ENCODE results near the gene MCF2L. TPM values are rescaled to one million over a fixed set of nuclear protein-coding genes. Genes with fewer than 3 reads are reported as not detected.

The MCF2L gene
- total RNA-seq, 8 experiments from 2014 or later = 1.2 to 33.9 (median 24.7) TPM

DNA sequence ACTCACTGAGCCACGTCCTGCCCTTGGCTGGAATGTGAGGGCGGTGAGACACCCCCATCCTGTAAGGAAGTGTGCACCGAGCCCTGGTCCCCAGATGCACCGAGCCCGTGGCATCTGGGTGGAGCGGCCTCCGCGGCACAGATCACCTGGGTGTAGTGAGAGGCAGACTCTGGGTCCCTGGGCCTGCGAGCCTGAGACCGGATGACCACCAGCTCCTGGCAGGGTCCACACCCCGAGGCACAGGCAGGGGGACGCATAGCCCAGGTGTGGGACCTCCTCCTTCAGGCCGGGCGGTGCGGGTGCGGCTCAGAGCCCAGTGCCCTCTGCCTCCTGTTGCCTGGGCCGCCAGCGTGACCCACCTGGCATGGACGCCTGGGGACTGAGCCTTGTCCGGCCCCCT, 12.4 kb downstream of the MCF2L start:
- Histone ChIP-seq H3K4me3 (no peak overlapping the region), H3K27ac (no peak overlapping the region), H3K4me1 (replicated peaks in 1 of 2) (peaks cover 0 to 5% of the 10 kb centered on the region in 2 donors)
- in situ Hi-C loops (cut with MboI; ENCODE audit: low pct_unique_long_range_greater_than_20kb in 2 of 9, low sequenced_read_pairs in 9 of 9, unreplicated experiment in 9 of 9) = no loop called here
- WGBS, 10 experiments = 82% methylated on average over 9 of the region's 20 CpGs; no CpG with 5 or more reads in 9 of the 10 experiments
- ATAC-seq (replicated peaks in 6 of 8) = no peak

DNA sequence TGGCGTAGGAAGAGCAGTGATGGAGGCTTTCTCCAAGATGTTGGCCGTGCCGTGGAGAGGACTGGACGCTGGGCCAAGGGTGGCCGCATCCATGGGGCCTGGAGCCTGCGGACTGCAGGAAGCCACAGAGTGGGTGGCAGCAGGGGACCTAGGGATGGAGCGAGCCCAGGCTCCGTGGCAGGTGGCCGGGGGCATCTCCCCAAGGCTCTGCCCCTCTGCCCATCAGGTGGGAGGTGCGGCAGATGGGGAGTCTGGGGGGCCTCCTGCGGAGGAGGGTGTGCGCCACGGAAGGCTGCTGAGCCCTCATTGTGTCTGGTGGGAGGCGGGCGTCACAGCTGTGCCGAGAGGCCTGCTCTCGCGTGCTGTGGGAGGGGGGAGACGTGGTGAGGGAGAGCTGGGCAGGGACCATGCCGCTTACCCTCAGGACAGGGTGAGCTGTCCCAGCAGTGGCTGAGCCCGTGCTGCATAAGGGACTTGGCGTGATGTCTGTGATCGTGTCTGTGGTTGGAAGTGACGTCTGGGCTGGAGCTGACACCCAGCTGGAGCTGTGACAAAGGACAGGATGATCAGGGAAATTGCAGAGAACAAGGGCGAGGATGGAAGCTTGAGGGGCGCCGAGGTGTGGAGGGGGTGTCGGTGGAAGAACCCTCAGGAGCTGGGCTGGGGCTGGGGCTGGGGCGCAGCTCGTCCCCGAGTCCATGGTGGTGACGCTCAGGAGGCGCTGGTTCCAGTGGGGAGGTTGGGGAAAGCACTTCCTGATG, 13.4 kb downstream of the MCF2L start:
- Histone ChIP-seq H3K4me1 (replicated peaks in 1 of 2) (peaks cover 0 to 5% of the 10 kb centered on the region in 2 donors), H3K27ac (no peak overlapping the region), H3K4me3 (no peak overlapping the region)
- WGBS, 10 experiments = 0 to 63% (median 59%) methylated on average over 1 to 13 of the region's 33 CpGs; no CpG with 5 or more reads in 6 of the 10 experiments
- in situ Hi-C loops (cut with MboI; ENCODE audit: low pct_unique_long_range_greater_than_20kb in 2 of 9, low sequenced_read_pairs in 9 of 9, unreplicated experiment in 9 of 9) = no loop called here
- ATAC-seq (replicated peaks in 6 of 8) = peak in 5 of 8 experiments; percentile 43 to 86 (median 71)

DNA sequence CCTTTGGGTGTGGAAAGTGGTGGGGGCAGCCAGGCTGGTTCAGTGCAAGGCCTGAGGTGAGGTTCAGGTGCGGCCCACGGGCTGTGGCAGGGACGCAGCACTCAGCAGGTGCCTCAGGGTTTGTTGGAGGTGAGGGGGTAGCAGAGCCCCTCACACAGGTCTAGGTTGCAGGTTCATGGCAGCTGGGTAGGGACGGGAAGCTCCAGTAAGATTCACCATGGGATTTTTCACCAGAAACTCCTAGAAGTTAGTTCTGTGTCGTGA, 14.0 kb downstream of the MCF2L start:
- no peak for ATAC-seq (replicated peaks in 6 of 8)
- in situ Hi-C loops (cut with MboI; ENCODE audit: low pct_unique_long_range_greater_than_20kb in 2 of 9, low sequenced_read_pairs in 9 of 9, unreplicated experiment in 9 of 9) = no loop called here

DNA sequence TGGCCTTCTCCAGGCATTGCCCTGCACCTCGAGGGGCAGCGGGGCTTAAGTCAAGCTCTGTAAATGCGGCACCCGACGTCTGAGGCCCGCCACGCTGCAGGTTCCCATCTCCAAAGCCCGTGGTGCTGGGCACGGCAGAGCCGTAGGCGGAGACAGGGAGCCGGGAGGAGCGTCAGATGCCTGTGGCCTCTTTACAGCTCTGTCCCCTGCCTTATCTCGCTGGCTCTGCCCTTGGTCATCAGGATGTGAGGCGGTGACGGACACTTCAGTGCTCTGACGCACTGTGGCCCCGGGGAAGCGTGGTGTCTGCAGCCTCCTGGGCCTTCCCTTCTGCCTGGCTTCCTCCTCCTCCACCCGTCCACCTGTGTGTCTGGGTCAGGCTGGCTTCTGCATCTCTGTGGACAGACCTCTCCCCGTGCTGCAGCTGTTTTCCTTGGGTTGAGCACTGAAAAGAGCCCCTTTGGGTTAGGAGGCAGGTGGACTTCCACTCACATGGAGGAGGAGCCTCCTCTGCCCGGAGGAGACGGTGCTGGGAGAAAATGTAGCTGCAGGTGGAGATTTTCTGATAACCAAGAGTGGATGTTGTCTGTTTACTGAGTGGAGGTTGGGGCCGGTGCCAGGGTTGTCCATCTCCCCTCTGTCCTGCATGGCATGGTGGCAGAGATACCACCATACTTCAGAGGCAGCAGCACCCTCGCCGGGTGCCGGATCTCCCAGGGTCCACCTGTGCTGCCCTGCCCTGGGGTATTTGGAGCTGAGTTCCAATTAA, 14.6 kb downstream of the MCF2L start:
- 20 to 83% (median 60%) methylated on average over 1 to 8 of the region's 27 CpGs; no CpG with 5 or more reads in 1 of the 10 experiments for WGBS, 10 experiments
- no peak overlapping the region for H3K27ac ChIP-seq
- peak in 1 of 8 experiments; percentile 31 for ATAC-seq (replicated peaks in 6 of 8)
- H3K4me3 ChIP-seq = no peak overlapping the region
- peaks cover 0 to 5% of the 10 kb centered on the region in 2 donors for H3K4me1 ChIP-seq (replicated peaks in 1 of 2)
- in situ Hi-C loops (cut with MboI; ENCODE audit: low pct_unique_long_range_greater_than_20kb in 2 of 9, low sequenced_read_pairs in 9 of 9, unreplicated experiment in 9 of 9) = no loop called here

More for the DNA sequence above, 14.0 kb downstream of the MCF2L start:
- Histone ChIP-seq H3K4me3 (no peak overlapping the region), H3K27ac (no peak overlapping the region), H3K4me1 (replicated peaks in 1 of 2) (peaks cover 0 to 5% of the 10 kb centered on the region in 2 donors)
- 0 to 94% (median 24%) methylated on average over 1 to 3 of the region's 5 CpGs; no CpG with 5 or more reads in 6 of the 10 experiments for WGBS, 10 experiments

DNA sequence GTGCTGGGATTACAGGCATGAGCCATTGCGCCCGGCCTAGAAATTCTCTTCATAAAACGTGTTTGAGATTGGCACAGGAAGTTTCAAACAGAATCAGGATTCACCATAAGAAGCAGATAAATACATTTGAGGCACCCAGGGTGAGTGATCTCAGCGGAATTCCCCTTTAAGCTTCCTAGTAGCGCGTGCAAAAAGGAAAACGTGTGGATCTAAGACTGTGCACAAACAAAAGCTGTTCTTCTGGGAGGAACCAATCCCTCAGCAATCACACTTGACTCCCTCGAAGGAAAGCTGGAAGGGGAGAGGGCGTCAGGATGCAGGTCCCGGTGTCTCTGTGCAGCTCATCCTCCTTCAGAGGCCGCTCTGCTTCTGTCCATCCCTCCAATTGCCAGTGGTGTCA, 15.5 kb downstream of the MCF2L start:
- no peak overlapping the region for H3K27ac ChIP-seq
- H3K4me1 ChIP-seq (replicated peaks in 1 of 2) = peaks cover 0 to 5% of the 10 kb centered on the region in 2 donors
- 30 to 82% (median 70%) methylated on average over 2 to 5 of the region's 11 CpGs; no CpG with 5 or more reads in 4 of the 10 experiments for WGBS, 10 experiments
- in situ Hi-C loops (cut with MboI; ENCODE audit: low pct_unique_long_range_greater_than_20kb in 2 of 9, low sequenced_read_pairs in 9 of 9, unreplicated experiment in 9 of 9) = no loop called here
- no peak for ATAC-seq (replicated peaks in 6 of 8)
- H3K4me3 ChIP-seq = no peak overlapping the region

DNA sequence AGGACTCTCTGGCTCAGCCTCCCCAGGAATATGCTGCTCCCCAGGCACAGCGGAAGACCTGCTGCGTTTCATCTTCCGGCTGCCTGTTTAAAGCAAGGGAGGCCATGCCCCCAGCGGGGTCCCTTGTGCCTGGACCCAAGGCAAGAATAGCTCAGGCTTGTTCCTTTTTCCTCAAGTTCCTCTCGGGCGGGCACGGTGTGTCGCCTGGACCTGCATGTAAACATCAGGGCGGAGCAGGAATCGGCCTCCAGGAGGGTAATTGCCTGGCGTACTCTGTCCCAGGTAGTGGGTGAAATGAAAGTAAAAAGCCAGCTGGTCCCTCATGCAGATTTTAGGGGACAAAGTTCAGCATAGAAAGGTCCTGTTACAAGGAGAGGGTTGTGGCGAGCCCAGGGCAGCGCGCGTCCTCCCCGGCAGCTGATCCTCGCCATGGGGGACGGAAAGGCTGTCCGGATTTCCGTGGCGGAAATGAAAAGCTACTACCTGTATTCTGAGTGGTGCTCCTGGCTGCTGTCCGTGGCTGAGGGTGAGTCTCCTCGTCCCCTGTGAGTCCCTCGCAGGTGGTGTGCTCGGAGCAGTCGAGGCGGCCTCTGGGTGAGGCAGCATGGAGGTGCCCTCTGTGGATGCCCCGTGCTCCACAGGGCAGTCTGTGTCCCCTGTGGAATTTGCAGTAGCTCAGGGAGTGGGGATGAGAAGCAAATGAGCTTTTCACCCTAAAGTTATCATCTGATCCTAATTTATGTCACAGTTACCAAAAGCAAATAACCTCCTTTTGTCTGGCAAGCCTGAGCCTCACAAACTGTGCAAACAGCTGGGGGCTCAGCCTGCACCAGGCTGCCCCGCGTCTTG, 16.2 kb downstream of the MCF2L start:
- ATAC-seq (replicated peaks in 6 of 8) = peak in 1 of 8 experiments; percentile 38
- no peak overlapping the region for H3K4me3 ChIP-seq
- in situ Hi-C loops (cut with MboI; ENCODE audit: low pct_unique_long_range_greater_than_20kb in 2 of 9, low sequenced_read_pairs in 9 of 9, unreplicated experiment in 9 of 9) = no loop called here
- 35 to 85% (median 58%) methylated on average over 3 to 10 of the region's 30 CpGs; no CpG with 5 or more reads in 5 of the 10 experiments for WGBS, 10 experiments
- peaks cover 0 to 5% of the 10 kb centered on the region in 2 donors for H3K4me1 ChIP-seq (replicated peaks in 1 of 2)
- no peak overlapping the region for H3K27ac ChIP-seq

DNA sequence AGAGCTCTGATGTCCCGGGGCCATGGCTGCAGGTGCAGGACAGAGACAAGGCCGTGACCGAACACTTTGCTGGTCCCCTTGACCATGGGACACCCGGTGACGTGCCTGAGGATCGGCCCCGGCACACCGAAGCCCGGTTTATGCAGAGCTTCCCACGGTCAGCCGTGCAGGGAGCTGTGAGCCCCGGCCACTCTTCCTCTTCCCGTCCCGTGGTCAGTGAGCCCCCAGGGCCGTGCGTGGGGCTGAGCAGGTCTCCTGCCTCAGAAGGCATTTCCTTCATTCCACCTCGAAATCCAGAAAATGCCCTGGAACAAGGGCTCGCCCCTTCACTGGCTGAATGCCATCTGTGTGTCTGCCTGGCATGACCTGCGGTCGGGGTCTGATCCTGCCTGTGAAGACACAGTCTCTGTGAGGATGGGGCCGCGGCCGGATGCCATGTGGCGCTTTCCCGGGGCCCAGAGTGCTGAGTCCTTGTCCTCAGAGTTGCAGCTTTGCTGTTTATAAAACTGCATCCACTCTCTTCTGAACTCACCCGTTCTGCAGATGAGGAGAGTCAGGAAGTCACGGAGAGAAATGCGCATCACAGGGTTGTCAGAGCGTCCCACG, 16.9 kb downstream of the MCF2L start:
- in situ Hi-C loops (cut with MboI; ENCODE audit: low pct_unique_long_range_greater_than_20kb in 2 of 9, low sequenced_read_pairs in 9 of 9, unreplicated experiment in 9 of 9) = no loop called here
- WGBS, 10 experiments = 20 to 100% (median 68%) methylated on average over 1 to 11 of the region's 30 CpGs; no CpG with 5 or more reads in 6 of the 10 experiments
- ATAC-seq (replicated peaks in 6 of 8) = no peak
- Histone ChIP-seq H3K4me1 (replicated peaks in 1 of 2) (peaks cover 0 to 7% of the 10 kb centered on the region in 2 donors), H3K27ac (no peak overlapping the region), H3K4me3 (no peak overlapping the region)

DNA sequence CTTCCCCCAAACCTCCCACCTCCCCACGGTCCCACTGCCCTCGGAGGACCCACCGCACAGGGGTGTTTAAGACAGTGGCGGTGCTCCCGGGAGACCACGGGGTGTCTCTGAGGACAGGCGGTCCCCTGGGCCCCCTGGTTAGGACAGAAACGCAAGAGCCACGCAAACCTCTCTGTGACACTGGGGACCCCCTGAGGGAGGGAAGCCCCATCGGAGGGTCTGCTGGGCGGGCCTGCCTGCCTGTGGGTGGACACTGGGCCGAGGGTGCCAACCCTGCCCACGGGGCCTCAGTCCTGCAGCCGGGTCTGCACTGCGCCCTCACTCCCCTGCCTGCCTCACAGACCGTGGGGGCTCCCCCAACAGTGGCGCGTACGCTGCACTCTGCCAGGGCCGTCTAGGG, 17.5 kb downstream of the MCF2L start:
- no peak overlapping the region for H3K27ac ChIP-seq
- H3K4me1 ChIP-seq (replicated peaks in 1 of 2) = peaks cover 0 to 7% of the 10 kb centered on the region in 2 donors
- WGBS, 10 experiments = 0 to 93% (median 80%) methylated on average over 1 to 3 of the region's 20 CpGs; no CpG with 5 or more reads in 7 of the 10 experiments
- in situ Hi-C loops (cut with MboI; ENCODE audit: low pct_unique_long_range_greater_than_20kb in 2 of 9, low sequenced_read_pairs in 9 of 9, unreplicated experiment in 9 of 9) = no loop called here
- no peak for ATAC-seq (replicated peaks in 6 of 8)
- H3K4me3 ChIP-seq = no peak overlapping the region

DNA sequence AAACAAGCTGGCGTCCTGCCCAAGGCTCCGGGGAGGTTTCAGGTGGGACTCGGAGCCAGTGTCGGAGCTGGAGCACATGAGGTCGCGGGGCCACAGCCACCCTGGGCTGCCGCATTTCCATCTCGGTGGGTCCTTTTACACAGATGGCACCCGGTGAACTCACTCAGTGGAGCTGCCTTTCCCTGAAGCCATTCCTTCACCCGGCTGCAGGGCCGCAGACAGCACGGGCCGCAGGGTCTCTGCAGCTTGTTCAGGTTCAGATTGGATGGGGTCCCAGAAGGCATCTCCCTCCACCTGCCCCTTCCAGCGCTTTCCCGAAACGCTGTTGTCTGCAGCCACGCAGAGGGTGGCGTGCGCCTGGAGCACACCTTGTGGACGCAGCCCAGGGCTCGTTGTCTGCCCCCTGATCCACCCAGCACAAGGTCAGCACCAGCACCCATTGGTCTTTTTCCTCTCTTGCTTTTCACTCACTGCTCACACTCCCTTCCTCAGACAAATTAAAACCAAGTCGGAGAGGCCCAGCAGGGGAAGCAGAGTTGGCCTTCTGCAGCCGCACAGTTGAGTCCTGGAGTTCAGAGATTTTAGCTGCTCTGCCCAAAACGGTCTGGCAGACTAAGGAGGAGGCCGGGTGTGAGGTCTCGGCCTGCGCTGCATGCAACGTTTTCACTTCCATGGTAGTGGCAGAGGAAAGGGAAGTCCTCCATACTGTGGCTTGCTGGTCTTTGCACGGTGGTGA, 18.1 kb downstream of the MCF2L start:
- no peak overlapping the region for H3K27ac ChIP-seq
- in situ Hi-C loops (cut with MboI; ENCODE audit: low pct_unique_long_range_greater_than_20kb in 2 of 9, low sequenced_read_pairs in 9 of 9, unreplicated experiment in 9 of 9) = no loop called here
- H3K4me1 ChIP-seq (replicated peaks in 1 of 2) = peaks cover 0 to 7% of the 10 kb centered on the region in 2 donors
- peak in 1 of 8 experiments; percentile 6 for ATAC-seq (replicated peaks in 6 of 8)
- H3K4me3 ChIP-seq = no peak overlapping the region
- WGBS, 10 experiments = 0 to 92% (median 44%) methylated on average over 1 to 13 of the region's 29 CpGs; no CpG with 5 or more reads in 3 of the 10 experiments

DNA sequence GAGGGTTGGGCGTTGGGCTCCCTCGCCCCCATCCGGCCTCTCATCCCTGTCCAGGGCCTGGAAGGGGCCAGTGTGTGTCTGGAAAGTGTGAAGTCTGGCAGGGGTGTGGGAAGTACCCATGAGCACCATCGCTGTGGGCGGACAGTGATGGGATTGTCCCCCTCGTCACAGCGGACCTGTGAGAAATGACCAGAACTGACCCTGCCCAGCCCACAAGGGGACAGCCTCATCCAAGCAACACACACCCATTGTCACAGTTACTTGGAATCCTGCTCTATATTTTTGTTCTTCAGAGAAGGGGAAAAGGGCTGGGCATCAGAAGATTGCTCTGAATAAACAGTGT, 18.6 kb downstream of the MCF2L start:
- peaks cover 0 to 2% of the 10 kb centered on the region in 2 donors for H3K4me1 ChIP-seq (replicated peaks in 1 of 2)
- peak in 2 of 8 experiments; percentile 14 to 32 for ATAC-seq (replicated peaks in 6 of 8)
- no peak overlapping the region for H3K27ac ChIP-seq
- in situ Hi-C loops (cut with MboI; ENCODE audit: low pct_unique_long_range_greater_than_20kb in 2 of 9, low sequenced_read_pairs in 9 of 9, unreplicated experiment in 9 of 9) = no loop called here
- WGBS, 10 experiments = 30 to 100% (median 83%) methylated on average over 2 to 6 of the region's 7 CpGs; no CpG with 5 or more reads in 6 of the 10 experiments
- no peak overlapping the region for H3K4me3 ChIP-seq

DNA sequence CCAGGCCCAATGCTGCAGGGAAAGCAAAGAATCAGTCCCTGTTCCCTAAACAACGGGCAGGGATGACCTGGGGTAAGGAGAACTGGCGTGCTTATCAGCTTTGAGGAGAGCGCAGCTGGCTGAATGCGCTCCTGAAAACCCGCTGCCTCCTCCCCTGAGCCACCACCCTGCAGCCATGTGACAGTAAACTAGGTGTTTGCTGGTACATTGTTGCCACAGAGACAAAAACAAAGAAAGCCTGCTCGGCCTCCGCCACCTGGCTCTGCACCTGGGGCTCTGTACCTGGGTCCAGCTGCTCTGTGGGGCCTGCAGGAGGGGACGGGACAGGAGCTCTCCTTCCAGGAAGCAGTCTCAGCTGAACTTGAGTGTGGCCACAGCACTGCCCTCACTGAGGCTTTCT, 21.8 kb downstream of the MCF2L start:
- Histone ChIP-seq H3K4me3 (no peak overlapping the region), H3K4me1 (replicated peaks in 1 of 2) (peaks cover under 1 to 3% of the 10 kb centered on the region in 2 donors), H3K27ac (no peak overlapping the region)
- in situ Hi-C loops (cut with MboI; ENCODE audit: low pct_unique_long_range_greater_than_20kb in 2 of 9, low sequenced_read_pairs in 9 of 9, unreplicated experiment in 9 of 9) = no loop called here
- peak in 5 of 8 experiments; percentile 25 to 64 (median 30) for ATAC-seq (replicated peaks in 6 of 8)
- 0 to 90% (median 62%) methylated on average over 1 to 4 of the region's 8 CpGs; no CpG with 5 or more reads in 2 of the 10 experiments for WGBS, 10 experiments

DNA sequence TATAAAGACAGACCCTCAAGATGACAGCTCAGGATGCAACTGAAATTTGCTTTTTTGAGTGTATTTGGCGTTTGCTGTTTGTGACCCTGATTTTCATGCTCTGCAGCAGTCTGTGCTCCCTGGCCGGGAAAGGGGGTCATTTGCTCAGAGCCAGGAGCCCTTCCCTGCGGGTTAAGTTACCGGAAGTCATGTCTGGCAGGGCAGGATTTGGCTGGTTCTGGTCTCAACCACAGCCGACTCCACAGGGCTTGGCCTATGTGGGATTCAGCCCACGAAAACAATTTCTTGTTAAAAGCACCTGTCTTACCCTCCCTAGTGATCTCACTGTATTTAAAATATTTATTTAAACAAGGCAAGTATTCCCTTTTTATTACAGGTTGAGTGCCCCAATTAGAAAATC, 22.6 kb downstream of the MCF2L start:
- no peak for ATAC-seq (replicated peaks in 6 of 8)
- Histone ChIP-seq H3K4me1 (replicated peaks in 1 of 2) (peaks cover 6 to 9% of the 10 kb centered on the region in 2 donors), H3K27ac (no peak overlapping the region), H3K4me3 (no peak overlapping the region)
- in situ Hi-C loops (cut with MboI; ENCODE audit: low pct_unique_long_range_greater_than_20kb in 2 of 9, low sequenced_read_pairs in 9 of 9, unreplicated experiment in 9 of 9) = no loop called here
- WGBS, 10 experiments = 0 to 80% (median 50%) methylated on average over 1 to 6 of the region's 6 CpGs; no CpG with 5 or more reads in 1 of the 10 experiments

Data from motor neuron (in vitro differentiated cells).